HG03558 (cell line): ENCODE results near the gene SLBP.

ENCODE experiments used
- ATAC-seq: cut with Tn5 transposase; IDR thresholded peaks from one replicate; pipeline ENCODE4 v1.9.1; 2021; ENCODE audit warnings: moderate number of reproducible peaks; ENCODE audit not compliant: unreplicated experiment; ENCODE audit errors: extremely low read depth

Gene SLBP

DNA sequence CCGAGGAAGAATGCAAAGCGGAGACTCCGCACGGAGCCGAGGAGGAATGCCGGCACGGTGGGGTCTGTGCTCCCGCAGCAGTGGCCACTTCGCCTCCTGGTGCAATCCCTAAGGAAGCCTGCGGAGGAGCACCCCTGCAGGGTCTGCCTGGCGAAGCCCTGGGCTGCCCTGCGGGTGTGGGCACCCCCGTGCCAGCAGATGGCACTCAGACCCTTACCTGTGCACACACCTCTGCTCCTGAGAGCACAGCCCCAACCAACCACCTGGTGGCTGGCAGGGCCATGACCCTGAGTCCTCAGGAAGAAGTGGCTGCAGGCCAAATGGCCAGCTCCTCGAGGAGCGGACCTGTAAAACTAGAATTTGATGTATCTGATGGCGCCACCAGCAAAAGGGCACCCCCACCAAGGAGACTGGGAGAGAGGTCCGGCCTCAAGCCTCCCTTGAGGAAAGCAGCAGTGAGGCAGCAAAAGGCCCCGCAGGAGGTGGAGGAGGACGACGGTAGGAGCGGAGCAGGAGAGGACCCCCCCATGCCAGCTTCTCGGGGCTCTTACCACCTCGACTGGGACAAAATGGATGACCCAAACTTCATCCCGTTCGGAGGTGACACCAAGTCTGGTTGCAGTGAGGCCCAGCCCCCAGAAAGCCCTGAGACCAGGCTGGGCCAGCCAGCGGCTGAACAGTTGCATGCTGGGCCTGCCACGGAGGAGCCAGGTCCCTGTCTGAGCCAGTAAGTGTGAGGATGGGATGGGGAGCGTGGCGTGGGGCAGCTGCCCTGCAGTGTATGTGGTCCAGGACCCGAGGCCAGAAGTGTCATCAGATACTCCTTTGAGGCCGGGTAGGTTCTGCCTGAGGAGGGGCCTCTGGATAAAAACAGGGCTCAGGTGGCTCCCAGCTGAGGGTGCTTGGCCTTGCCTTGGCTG, 16.2 kb upstream of the SLBP start:
- ATAC-seq, result no peak

DNA sequence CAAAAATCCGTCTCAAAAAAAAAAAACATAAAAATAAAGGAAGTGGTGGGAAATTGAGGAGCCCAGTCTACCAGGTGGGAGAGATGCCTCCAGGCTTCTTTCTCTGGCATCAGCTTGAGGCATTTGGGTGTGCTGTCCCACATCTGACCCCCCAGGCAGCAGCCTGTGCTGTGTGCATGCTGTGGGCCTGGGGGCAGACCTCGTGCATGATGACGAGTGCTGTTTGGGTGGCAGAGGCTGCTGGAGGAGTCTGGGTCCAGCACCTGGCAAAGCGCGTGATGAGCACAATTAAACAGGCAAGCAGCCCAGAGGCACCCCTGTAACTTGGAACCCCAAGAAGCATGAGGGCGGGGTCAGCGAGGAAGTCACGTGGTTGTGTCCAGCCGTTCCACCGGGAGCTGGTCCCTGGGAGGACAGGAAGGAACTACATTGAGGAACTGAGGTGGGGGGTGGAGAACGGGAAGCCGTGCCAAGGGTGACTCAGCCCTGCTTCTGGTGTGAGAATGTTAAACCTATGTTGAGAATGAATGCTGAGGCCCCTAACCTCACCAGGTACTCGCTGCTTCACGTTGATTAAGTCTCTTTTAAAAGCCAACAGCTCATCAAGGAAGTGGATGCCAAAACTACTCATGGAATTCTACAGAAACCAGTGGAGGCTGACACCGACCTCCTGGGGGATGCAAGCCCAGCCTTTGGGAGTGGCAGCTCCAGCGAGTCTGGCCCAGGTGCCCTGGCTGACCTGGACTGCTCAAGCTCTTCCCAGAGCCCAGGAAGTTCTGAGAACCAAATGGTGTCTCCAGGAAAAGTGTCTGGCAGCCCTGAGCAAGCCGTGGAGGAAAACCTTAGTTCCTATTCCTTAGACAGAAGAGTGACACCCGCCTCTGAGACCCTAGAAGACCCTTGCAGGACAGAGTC, 15.3 kb upstream of the SLBP start:
- no peak for ATAC-seq

DNA sequence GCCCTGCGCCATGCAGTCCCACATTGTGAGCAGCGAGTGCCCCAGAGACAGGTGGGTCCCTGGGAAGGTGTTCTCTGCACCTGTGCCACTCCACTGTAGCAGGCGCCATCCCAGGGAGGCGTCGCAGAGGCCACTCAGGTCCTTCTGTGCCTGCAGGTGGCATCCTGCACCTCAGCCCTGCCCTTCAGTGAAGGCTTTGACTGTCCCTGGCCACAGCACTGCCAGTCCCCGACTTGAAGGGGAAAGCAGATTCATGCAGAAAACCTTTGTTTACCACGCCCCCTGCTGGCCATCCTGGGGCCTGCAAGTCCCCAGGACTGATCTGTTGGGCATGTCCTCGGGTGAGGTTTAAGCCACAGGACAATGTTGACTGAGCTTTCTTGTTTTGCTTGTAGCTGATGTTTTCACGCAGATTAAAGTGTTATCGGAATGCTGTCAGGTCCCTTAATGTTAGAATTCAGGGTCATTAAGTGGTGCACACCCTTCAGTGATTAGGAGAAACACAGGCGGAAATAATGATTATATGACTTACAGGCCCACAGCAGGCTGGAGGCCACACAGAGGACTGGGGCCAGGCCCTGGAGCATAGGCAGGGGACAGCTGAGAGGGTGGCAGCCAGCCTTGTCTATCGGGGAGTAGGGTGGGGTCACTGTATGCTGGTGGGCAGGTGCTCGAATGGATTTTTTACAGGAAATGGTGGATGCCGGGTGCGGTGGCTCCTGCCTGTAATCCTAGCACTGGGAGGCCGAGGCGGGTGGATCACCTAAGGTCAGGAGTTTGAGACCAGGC, 14.2 kb upstream of the SLBP start:
- no peak for ATAC-seq

DNA sequence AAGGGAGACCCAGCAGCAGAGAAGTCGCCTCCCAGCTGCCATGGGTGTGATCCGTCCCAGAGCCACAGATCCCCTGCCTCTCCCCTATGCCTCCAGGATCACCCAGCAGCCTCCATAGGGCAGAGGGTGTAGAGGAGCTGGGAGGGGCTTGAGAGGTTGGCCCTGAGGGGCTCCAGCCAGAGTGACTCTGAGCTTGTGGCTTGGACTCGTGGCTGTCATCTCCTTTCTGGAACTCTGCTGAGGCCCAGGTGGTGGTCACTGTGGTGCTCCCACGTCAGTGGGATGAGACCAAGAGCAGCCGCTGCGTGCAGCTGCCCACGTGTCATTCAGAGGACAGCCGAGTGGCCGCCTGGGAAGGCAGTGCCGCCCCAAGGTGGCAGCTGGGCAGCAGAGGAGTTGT, 13.4 kb upstream of the SLBP start:
- ATAC-seq, result no peak

DNA sequence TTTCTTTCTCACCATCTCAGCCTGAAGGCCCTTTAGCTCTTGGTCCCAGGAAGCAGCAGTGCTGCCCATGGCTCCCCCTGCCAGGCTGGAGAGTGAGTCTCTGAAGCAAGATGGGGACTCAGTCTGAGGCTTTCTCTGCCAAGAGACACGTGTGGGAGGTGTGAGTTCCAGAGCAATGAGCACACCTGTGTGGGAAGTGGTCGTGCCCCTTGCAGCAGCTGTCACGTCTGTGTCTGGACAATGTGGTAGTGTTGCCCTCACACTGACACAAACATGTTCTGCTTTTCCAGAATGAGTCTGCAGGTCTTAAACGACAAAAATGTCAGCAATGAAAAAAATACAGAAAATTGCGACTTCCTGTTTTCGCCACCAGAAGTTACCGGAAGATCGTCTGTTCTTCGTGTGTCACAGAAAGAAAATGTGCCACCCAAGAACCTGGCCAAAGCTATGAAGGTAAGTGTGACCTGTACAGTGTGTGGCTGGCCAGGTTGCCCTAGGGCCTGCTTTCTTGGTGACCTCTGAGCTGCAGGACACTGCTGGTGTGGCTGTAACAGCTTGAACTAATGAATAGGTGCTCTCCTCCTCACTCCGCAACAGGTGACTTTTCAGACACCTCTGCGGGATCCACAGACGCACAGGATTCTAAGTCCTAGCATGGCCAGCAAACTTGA, 11.1 kb upstream of the SLBP start:
- no peak for ATAC-seq

DNA sequence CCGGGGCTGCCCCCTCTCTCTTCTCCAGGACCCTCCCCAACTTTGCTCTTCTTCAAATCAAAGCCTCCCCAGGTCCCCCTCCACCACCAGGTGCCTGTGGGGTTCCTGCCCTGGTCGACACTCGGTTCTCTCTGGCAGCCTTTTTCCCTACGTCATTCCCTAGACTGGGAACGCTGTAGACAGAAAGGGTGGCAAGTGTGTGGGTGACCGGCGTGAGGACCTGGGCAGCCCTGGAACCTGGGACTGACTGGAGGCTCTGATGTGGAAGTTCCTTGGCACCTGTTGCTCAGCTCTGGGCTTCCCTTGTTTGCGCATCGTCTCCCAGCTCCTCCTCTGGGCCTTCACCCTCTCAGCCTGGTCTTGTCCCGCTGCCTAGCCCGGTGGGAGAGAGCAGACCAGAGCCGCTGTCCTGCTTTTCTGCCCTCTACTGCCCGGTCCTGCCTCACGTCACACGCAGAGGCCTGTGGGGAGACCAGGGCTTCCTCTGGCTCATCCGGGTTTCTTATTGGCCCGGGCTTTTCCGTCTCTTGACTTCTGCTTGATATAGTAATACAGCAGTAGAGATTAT, 10.5 kb upstream of the SLBP start:
- no peak for ATAC-seq

DNA sequence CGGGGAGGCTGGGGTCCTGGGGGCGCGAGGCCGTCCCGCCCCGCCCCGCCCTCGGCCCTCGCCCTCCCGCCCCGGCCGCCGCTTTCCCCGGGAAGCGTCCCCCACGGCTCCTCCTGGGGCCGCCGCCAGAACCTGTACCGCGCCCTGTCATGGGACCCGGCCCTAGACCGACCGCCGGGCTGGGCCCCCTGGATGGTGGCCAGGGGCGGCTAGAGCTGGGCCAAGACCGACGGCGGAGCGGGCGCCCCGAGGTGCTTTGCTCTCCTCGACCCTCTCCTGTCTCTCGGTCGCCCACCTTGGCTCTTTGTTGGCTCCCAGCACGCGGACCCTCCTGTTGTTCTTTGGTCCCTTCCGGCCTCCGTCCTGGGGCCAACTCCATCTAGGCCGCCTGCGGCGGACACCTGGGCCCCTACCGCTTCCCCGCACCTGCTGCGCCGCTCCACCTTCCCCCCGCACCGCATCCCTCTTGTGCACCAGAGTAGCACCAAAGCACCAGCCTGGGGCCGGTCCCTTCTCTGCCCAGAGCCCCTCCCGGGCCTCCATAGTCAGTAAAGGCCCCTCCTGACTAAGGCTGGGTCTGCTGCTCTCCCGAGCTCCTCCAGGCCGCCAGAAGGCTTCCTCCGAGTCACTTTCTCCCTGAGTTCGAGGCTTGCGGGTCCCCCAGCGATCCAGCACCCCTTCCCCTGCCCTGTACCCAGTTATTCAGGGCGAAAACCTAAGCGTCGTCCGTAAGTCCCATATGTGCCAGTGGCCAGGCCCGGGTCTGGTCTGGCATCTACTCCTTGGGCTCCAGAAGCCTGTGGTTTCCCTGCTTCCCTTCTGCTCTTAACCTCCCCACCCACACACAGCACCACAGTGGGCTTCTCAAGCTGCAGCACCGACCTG, 9.8 kb upstream of the SLBP start:
- ATAC-seq, result no peak

DNA sequence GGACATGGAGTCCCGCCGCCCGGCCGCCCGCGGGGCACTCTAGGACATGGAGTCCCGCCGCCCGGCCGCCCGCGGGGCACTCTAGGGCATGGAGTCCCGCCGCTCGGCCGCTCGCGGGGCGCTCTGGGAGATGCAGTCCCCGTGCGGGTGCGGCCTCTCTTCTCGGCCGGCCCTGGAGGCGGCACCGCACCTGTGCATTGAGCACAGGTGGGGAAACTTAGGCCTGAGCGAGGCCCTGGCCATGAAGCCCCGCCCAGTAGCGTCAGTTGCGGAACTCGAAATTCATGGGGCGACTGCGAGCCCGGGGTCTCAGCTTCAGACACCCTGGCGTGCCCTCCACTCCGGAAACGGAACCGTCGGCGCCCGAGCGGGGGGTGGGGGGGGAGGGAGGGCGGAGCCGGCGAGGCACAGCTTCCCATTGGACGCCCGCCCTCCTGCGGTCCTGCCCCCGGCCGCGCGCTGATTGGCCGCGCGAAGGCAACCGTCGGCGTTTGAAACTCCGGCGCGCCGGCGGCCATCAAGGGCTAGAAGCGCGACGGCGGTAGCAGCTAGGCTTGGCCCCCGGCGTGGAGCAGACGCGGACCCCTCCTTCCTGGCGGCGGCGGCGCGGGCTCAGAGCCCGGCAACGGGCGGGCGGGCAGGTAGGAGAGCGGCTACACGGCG, 9.0 kb upstream of the SLBP start, which contains the start of the genes TACC3 and TMEM129:
TACC3 (plus strand) TSS at position 519 of the 663 bp plus-strand sequence. CDS start 1,901 bp downstream, outside the sequence.
TMEM129 (minus strand) TSS at position 321 of the 663 bp plus-strand sequence. CDS start 486 bp downstream, outside the sequence.
- ATAC-seq, result peak; percentile 63

DNA sequence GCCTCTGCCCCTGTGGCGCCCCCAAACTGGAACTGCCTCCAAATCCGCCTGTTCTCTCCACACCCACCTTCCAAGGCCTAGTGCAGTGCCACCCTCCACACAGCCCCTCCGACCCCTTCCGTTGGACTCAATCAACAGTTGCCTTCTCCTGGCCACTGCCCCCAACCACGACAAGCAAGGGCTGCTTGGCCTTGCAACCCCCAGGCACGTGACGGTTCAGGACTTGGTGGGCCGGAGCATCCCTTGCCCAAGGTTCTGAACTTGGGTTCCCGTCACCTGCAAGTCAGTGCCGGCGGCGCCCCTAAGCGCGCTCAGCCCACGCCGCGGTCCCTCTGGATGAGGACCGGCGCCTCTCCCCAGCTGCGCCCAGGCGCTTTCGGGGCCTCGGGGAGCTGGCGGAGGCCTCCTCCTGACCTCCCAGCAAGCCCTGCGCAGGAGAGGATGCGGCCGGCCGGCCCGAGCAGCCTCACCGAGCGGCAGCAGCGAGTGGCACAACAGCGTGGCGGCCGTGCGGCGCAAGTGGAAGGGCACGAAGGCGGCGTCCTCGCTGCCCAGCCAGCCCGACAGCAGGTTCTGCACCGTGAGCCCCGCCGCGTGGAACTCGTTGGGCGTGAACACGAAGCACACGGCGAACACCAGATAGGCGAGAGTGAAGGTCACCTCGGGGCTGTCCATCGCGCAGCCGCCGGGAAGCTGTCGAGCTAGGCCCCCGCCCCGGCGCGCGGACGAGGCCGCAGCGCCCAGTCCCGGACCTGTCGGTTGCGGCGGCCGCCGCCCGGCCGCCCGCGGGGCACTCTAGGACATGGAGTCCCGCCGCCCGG, 8.3 kb upstream of the SLBP start:
- no peak for ATAC-seq

DNA sequence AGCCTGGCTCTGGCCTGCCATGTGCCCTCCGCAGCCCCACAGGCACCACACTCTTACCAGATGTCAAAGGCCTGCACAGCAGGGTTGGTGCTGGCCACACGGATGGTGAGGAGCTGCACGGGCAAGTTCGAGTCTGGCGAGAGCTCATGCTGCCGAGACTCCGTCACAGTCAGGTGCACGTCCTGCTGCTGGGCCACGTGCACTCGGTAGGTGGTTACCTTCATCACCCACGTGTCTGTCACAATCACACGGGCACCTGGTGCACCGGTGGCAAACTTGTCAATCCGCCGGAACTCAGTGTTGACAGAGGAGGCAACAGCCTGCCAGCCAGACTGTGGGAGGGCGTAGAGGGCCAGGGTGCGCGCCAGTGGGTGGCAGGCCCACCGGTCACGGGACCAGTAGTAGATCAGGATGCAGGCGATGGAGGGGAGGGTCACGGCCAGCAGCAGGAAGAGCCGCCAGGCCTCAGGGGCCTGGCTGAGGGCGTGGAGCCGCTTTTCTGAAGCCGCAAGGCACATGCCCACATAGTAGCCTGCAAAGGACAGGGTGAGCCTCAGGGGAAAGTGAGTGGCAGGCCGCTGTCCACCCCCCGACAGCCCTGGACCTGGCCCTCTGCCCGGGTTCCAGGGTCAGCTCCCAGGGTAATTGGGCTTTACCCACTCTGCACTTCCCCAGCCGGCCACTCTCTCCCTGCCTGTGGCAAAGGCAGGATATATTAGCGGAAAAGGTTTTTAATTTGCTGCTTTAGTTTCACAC, 6.2 kb upstream of the SLBP start:
- no peak for ATAC-seq

DNA sequence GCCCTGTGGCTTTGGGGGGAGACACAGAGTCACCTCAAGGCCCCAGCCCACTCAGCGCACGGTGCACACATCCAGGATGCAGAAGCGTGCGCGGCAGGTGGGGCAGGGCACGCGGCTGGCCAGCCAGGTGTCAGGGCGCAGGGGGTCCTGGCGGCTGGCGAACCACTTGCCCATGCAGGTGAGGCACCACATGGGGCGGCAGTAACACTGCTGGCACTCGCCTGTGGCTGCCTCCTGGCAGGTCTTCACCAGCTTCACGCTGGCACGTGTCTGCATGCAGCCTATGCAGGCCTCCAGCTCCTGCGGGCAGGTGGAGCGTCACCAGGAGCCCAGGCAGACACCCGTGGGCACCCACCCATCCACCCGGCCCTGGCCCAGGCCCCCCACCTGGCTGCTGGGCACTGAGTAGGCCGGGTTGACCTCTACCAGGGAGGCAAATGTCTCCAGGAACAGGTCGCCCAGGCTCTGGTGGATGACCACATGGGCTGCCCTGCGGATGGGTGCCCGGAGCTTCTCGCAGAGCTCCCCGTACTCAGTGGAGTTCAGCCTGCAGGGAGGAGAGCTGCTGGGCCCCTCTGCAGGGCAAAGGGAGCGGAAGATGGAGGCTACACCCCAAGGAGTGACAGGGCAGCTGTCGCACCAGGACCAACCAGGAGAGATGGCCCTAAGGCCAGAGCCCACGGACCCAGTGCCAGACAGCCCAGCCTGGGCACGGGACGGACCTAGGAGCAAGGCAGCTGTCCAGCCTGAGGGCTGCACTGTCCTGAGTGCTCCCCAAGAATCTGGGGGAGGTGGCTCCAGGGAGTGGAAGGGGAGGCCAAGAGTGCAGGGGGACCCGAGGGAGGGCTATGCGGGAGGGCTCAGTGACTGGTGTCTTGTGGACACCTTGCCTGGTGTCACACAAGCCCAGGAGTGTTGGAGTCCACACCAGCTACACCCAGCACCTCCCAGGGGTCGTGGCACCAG, 5.3 kb upstream of the SLBP start:
- ATAC-seq, result no peak

DNA sequence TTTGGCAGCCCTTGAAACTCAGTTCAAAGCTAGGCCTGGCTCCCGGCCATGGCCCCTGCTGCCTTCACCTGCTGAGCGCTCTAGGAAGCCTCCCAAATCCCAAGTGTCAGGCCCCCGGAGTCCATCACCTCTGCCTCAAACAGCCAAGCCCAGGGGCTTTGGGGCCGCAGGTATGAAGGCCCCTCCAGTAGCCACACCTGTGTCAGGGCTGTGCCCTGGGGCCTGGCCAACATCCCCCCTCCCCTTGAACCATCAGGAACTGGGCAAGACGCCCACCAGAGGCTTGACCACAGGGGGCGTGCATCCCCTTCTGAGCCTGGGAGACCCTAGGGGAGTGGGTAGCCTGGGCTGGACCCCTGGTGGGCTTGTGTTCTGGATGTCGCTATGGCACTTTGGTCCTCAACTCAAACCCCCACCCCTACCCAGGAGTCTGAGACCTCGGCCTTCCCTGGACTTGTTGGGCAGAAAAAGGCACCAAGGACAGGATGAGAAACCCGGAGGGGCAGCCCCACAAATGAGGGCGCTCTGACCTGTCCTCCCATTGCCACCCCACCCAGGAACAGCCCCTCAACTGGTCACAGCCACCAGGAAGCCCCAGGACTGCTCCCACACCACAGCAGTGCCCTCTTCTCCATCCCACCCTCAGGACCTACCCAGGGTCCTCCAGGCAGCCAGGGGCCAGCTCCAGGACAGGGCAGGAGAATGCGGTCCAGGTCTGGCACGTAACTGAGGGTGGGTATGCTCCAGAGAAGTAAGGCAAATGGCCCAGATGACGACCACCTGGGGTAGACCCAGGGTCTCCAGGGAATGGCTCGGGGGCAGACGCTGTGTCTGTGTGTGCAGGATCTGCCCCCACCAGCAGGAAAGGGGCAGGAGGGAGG, 4.2 kb upstream of the SLBP start:
- ATAC-seq, result no peak

DNA sequence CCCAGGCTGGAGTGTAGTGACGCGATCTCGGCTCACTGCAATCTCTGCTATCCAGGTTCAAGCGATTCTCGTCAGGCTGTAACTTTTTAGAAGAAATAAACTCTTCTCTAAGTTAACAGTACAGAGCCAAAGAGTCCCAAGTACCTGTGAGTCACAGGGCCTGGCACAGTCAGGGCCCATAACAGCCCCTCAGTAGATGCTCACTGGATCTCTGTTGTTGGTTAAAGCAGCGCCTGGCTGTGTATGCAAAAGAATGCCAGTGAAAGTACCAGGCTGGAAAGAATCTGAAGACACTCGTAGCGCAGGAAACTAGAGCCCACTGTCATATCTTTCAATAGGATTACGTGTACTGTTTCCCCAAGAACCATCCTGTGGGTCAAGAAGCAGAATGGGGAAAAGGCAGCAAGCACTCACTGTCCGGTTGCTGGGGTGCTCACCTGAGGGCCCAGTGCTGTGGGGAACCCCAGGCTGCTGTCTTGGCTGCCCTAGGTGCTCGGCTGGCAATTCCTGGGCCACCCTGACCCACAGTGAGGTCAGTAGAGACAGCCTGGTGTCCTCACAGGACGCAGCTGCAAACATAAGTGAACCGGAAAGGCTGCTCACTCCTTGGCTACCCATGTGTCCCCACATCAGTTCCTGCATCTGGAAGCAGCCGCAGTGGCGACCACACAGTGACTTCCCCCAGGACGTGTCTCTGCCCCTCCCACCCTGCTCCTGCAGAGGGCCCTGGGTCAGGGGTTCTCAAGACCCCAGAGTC, 3.1 kb upstream of the SLBP start:
- no peak for ATAC-seq
